Fibroblast of mammary gland (primary cell): ENCODE results near the gene WDFY3.

ENCODE experiments used
- DNase-seq: peaks from one replicate; pipeline ENCODE4 v3.0.0-alpha.2; 2010; ENCODE audit warnings: low read depth
- H3K4me3 ChIP-seq: 2 replicates; pipeline ENCODE4 v1.5.1; 2011; ENCODE audit warnings: low read depth, mild to moderate bottlenecking, low read length, moderate library complexity; ENCODE audit not compliant: control insufficient read depth
- TF ChIP-seq, protein P1 (sequence below): conservative IDR thresholded peaks from 2 replicates; pipeline ENCODE4 v1.5.1; 2011; ENCODE audit warnings: low read depth, low read length, inconsistent platforms; ENCODE audit not compliant: control insufficient read depth, insufficient read depth

Gene WDFY3

GRCh38 chr4:84856468-84857049 is 109.9 kb downstream of the WDFY3 start:
- no peak overlapping the region for H3K4me3 ChIP-seq
- TF ChIP-seq, protein P1, sequence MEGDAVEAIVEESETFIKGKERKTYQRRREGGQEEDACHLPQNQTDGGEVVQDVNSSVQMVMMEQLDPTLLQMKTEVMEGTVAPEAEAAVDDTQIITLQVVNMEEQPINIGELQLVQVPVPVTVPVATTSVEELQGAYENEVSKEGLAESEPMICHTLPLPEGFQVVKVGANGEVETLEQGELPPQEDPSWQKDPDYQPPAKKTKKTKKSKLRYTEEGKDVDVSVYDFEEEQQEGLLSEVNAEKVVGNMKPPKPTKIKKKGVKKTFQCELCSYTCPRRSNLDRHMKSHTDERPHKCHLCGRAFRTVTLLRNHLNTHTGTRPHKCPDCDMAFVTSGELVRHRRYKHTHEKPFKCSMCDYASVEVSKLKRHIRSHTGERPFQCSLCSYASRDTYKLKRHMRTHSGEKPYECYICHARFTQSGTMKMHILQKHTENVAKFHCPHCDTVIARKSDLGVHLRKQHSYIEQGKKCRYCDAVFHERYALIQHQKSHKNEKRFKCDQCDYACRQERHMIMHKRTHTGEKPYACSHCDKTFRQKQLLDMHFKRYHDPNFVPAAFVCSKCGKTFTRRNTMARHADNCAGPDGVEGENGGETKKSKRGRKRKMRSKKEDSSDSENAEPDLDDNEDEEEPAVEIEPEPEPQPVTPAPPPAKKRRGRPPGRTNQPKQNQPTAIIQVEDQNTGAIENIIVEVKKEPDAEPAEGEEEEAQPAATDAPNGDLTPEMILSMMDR, result no peak
- DNase-seq, result no peak

GRCh38 chr4:84855774-84856173 is 110.7 kb downstream of the WDFY3 start:
- no peak for DNase-seq
- H3K4me3 ChIP-seq, result no peak overlapping the region
- TF ChIP-seq, protein P1, result no peak

DNA sequence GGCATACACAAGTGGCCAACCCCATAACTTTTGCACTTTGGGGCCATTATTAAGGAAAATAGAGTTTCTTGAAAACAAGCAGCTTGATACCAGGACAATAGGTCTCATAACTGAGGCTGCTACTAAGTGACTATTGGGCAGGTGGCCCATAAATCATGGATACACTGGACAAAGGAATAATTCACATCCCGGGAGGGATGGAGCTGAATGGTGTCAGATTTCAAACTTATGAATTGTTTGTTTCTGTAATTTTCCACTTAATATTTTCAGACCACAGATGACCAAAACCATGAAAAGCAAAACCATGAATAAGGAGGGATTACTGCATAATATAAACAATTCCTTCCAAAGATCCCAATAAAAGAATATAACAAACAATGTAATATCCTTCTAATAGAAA is 114.4 kb downstream of the WDFY3 start:
- no peak overlapping the region for H3K4me3 ChIP-seq
- TF ChIP-seq, protein P1, result no peak
- DNase-seq, result peak; percentile 22

GRCh38 chr4:84849051-84849640 is 117.3 kb downstream of the WDFY3 start:
- no peak overlapping the region for H3K4me3 ChIP-seq
- DNase-seq, result no peak
- TF ChIP-seq, protein P1, result no peak

- TF ChIP-seq, protein P1, result no peak
- no peak overlapping the region for H3K4me3 ChIP-seq
- DNase-seq, result no peak
These were observed 118.1 kb downstream of the WDFY3 start for GRCh38 chr4:84848432-84848831.

DNA sequence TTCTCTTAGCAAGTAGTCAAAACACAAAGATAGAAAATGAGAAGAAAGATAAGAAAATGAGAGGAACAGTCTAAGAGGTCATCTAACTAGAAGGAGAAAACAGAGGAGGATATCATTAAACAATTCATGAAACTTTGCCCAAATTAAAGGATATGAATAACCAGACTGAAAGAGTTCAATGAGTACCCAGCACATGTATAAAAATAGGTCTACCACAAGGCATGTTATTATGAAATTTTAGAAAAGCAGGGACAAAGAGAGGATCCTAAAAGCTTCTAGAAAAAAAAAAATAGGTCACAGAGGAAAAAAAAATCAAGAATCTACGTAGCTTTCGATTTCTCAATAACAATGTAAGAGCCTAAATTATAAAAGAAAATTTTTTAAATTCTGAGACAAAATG is 118.5 kb downstream of the WDFY3 start:
- DNase-seq, result no peak
- H3K4me3 ChIP-seq, result no peak overlapping the region
- TF ChIP-seq, protein P1, result no peak
